Central memory CD4-positive, alpha-beta T cell (primary cell): Measurements from ENCODE around the gene NR2F1-AS1.
"Not testable (repeated sequence)": the region's sequence is repeated elsewhere in the genome, so short reads cannot be mapped to it uniquely, and the experiment has no call there.

Source experiments
- DNase-seq: peaks from one replicate; pipeline ENCODE4 v3.0.0; 2022

The NR2F1-AS1 gene

GRCh38 chr5:93427316-93427715 is 153.7 kb downstream of the NR2F1-AS1 start:
- no peak for DNase-seq

GRCh38 chr5:93425096-93425495 is 155.9 kb downstream of the NR2F1-AS1 start:
- no peak for DNase-seq

DNA sequence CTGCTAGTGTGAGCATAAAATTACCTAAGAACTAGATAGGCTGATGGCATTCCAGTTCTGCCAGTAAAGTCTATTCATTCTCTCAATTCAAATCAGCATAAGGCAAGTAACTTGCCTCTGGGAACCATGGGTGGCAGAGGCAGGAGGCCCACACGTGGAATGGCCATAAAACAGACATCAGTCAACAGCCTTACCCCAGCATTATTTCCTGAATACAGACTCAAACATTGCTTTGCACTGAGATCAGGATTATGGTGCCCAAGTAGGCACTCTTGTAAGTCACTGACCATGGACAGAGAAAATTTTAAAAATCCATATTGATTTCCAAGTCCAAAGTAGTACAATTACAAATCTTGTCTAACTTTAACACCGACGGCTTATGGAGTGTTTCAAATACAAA is 157.7 kb downstream of the NR2F1-AS1 start:
- no peak for DNase-seq

GRCh38 chr5:93422652-93423280 is 158.3 kb downstream of the NR2F1-AS1 start:
- no peak for DNase-seq

DNA sequence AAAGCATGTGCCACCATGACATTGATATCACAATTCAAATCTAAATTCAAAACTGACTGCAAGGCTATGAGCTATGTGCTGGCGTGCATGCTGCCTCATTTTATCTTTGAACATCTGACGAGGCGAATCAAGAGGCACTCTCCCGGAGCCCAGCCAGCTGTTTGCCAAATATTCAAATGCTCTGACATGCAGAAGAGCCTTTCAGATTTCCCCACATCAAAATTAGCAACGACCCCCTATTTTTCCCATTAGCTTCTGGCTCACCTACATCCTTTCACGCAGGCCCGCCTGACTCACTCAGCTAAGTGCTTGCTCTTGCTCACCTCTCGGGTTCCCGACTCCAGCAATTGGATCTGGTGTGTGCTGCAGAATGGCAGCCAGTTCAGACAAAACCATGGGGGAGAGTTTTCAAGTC is 159.0 kb downstream of the NR2F1-AS1 start:
- DNase-seq = no peak

DNA sequence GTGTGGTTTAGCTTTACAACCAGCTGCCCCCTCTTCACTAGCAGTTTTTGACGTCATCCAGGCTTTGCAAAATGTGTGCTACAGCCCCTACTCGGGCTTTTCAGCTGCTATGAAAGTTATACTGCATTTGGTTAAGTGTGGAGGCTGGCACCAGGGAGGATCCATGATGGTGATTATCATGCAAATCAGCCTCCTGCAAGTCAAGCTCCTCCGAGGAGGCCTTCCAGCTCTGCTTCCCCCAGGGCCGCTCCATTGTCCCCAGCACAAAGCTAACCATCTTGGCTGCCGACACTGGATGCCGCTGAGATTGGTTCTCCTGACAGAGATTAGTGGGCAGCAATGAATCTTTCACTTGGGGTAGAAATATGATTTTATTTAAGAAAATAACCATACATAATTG is 159.6 kb downstream of the NR2F1-AS1 start:
- DNase-seq = no peak

- DNase-seq = no peak
Measured at GRCh38 chr5:93417490-93417889, 163.5 kb downstream of the NR2F1-AS1 start.

GRCh38 chr5:93415819-93416218 is 165.2 kb downstream of the NR2F1-AS1 start:
- no peak for DNase-seq

GRCh38 chr5:93411716-93412115 is 169.3 kb downstream of the NR2F1-AS1 start:
- no peak for DNase-seq

- no peak for DNase-seq
Measured at GRCh38 chr5:93409691-93410090, 171.3 kb downstream of the NR2F1-AS1 start.

GRCh38 chr5:93407454-93407853 is 173.6 kb downstream of the NR2F1-AS1 start:
- DNase-seq = no peak

DNA sequence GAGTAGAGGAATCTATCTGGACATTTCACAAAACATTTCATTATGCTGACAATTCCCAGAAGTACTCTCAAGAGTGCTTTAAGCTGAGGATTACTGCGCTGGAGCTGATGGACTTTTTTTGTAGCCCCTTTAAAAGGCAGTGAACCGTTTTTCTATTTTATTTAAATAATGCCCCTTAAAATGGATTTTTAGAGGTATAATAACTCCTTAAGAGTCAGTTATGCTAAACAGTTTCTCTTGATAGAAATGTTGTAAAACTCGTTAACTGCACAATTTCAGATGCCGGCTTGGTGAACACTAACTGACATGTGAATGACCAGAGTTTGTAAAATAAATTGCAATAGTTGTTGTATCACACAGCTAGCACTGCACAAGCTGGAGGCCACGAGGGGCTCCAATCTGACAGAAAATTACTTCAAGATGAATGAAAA is 174.0 kb downstream of the NR2F1-AS1 start:
- no peak for DNase-seq

- DNase-seq = no peak
Measured at GRCh38 chr5:93404246-93404645, 176.8 kb downstream of the NR2F1-AS1 start.

- no peak for DNase-seq
Measured at GRCh38 chr5:93403141-93403928, 177.7 kb downstream of the NR2F1-AS1 start.

GRCh38 chr5:93402451-93402850 is 178.6 kb downstream of the NR2F1-AS1 start:
- no peak for DNase-seq

- no peak for DNase-seq
Measured at GRCh38 chr5:93401634-93402213, 179.3 kb downstream of the NR2F1-AS1 start.

DNA sequence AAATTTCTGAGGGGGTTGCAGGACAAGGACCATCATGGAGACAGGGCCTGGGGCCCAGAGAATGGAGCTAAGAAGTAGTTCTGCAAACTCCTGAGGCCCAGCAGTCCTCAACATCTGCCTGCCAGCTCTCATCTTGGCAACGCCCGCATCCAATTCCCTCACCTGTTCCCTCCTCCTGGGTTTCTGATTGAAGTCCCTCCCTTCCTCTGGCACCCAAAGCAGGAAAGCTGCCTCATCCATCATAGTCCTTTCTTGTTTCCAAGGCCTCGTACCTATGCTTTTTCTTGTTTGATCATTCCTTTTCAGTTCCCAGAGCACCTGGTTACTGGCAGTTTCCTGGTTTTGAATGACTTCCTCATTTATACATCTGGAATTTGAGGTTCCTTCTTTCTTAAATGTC is 181.3 kb downstream of the NR2F1-AS1 start:
- no peak for DNase-seq

DNA sequence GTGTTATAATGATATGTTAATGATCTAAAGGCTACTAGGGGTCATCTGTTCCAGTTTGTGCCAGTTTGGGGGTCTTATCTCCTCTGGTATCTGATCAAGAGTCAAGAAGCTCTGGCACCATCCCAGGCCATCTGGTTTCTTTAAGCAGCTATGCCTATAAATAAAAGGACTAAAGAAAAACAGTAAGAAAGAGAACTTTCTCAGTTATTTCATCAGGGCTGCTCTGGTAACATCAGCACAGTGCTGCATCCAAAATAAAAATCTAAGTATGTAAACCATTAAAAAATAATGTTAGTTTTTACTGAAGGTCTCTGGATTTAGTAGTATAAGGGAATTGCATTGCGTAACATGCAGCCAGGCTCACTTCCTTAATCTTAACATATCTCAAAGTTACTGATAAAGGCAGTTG is 185.0 kb downstream of the NR2F1-AS1 start:
- DNase-seq = no peak

- DNase-seq = no peak
Measured at GRCh38 chr5:93395010-93395409, 186.0 kb downstream of the NR2F1-AS1 start.

- DNase-seq = no peak
Measured at GRCh38 chr5:93394301-93394700, 186.7 kb downstream of the NR2F1-AS1 start.

GRCh38 chr5:93391169-93391568 is 189.8 kb downstream of the NR2F1-AS1 start:
- DNase-seq = not testable (repeated sequence)

GRCh38 chr5:93385655-93386054 is 195.4 kb downstream of the NR2F1-AS1 start:
- DNase-seq = no peak

DNA sequence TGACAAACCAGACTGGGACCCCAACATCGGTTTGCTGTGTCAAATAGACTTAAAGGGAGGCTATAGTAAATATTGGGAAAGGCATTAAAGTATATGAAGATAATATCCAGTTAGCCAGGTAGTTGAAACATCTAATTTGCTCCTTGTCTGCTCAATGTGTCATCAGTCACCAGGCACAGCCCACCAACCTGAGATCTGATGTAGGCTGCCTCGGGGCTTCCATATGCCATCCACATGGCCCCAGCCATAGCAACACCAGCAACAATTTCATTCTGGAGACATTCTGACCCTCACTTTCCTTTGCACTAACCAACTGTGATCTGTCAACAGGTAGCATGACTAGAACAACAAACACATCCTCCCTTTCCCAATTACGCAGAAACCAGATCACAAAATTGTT is 196.0 kb downstream of the NR2F1-AS1 start:
- DNase-seq = no peak

- no peak for DNase-seq
Measured at GRCh38 chr5:93384026-93384425, 197.0 kb downstream of the NR2F1-AS1 start.
